ENCODE measurements around the gene TNFRSF4. TPM values are rescaled to one million over a fixed set of nuclear protein-coding genes. Genes with fewer than 3 reads are reported as not detected.
A peak's percentile ranks its signal among the peaks of the same experiment; 100 is the strongest.

Gene TNFRSF4
- total RNA-seq, 1 experiment from 2014 or later = 0.62 TPM

GRCh38 chr1:1202831-1203560, 11.0 kb downstream of the TNFRSF4 start:
- intact Hi-C loops (cut with micrococcal nuclease; ENCODE audit: unreplicated experiment) (no loop called here), in situ Hi-C loops (cut with HindIII; ENCODE audit: low pct_unique_long_range_greater_than_20kb, low sequenced_read_pairs) (no loop called here)
- DNase-seq (ENCODE audit: low read depth, low spot score) (no peak), ATAC-seq (no peak)
- no peak overlapping the region for H3K4me3 ChIP-seq (ENCODE audit: low read depth in 2 of 2, low read length in 2 of 2)
- no peak overlapping the region for H3K27ac ChIP-seq (ENCODE audit: low read length)
- POLR2A ChIA-PET = no interaction called here
- BruUV-seq (replicated peaks) = no TSS peak
- H3K4me1 ChIP-seq (ENCODE audit: control insufficient read depth, insufficient read depth, low read length) = peaks cover 7% of the 10 kb centered on the region
- no peaks in the 10 kb centered on the region for H3K36me3 ChIP-seq (ENCODE audit: control insufficient read depth, insufficient read depth, low read length)
- TF ChIP-seq CTCF (IDR thresholded peaks at IDR 0.05) (no peak), SIN3A (IDR thresholded peaks at IDR 0.05; ENCODE audit: borderline replicate concordance, insufficient read depth, low read depth, low read length) (no peak), REST (IDR thresholded peaks at IDR 0.05; ENCODE audit: insufficient read depth in 1 of 2, low read depth in 2 of 2, low read length in 1 of 2) (no peak), TCF7L2 (IDR thresholded peaks at IDR 0.05; ENCODE audit: low read depth, low read length) (no peak), POLR2AphosphoS5 (IDR thresholded peaks at IDR 0.05; ENCODE audit: low read depth, low read length) (no peak)
- no peaks in the 10 kb centered on the region for H3K9me3 ChIP-seq (ENCODE audit: control insufficient read depth, insufficient read depth, low read depth, low read length)
- CTCF ChIA-PET = no interaction called here
- no peaks in the 10 kb centered on the region for H3K27me3 ChIP-seq (ENCODE audit: control insufficient read depth, insufficient read depth, low read length)

- Histone ChIP-seq H3K4me3 (ENCODE audit: low read depth in 2 of 2, low read length in 2 of 2) (peak overlapping the region; percentile 37 to 43), H3K27me3 (ENCODE audit: control insufficient read depth, insufficient read depth, low read length) (no peaks in the 10 kb centered on the region), H3K27ac (ENCODE audit: low read length) (no peak overlapping the region), H3K36me3 (ENCODE audit: control insufficient read depth, insufficient read depth, low read length) (no peaks in the 10 kb centered on the region), H3K4me1 (ENCODE audit: control insufficient read depth, insufficient read depth, low read length) (no peaks in the 10 kb centered on the region), H3K9me3 (ENCODE audit: control insufficient read depth, insufficient read depth, low read depth, low read length) (no peaks in the 10 kb centered on the region)
- intact Hi-C loops (cut with micrococcal nuclease; ENCODE audit: unreplicated experiment) (no loop called here), in situ Hi-C loops (cut with HindIII; ENCODE audit: low pct_unique_long_range_greater_than_20kb, low sequenced_read_pairs) (no loop called here)
- POLR2A ChIA-PET = no interaction called here
- DNase-seq (ENCODE audit: low read depth, low spot score) (no peak), ATAC-seq (peak; percentile 70)
- BruUV-seq (replicated peaks) = no TSS peak
- CTCF ChIA-PET = no interaction called here
- TF ChIP-seq REST (IDR thresholded peaks at IDR 0.05; ENCODE audit: insufficient read depth in 1 of 2, low read depth in 2 of 2, low read length in 1 of 2) (no peak), POLR2AphosphoS5 (IDR thresholded peaks at IDR 0.05; ENCODE audit: low read depth, low read length) (no peak), CTCF (IDR thresholded peaks at IDR 0.05) (no peak), SIN3A (IDR thresholded peaks at IDR 0.05; ENCODE audit: borderline replicate concordance, insufficient read depth, low read depth, low read length) (no peak), TCF7L2 (IDR thresholded peaks at IDR 0.05; ENCODE audit: low read depth, low read length) (no peak)
Measured at GRCh38 chr1:1200876-1201810, 12.8 kb downstream of the TNFRSF4 start.

Data from Panc1 (cell line).